Calu3 (cell line): ENCODE measurements around the gene NXPH2. TPM values are rescaled to one million over a fixed set of nuclear protein-coding genes. Genes with fewer than 3 reads are reported as not detected.

Experiments
- BruUV-seq: library from RNA; stranded (reverse); fragments of 400-500 nt; replicated peaks from 2 replicates; lab custom pipeline; 2021; lab: Mats Ljungman, UMichigan
- CTCF ChIA-PET: fragments of 300-600 bp; sonication (Branson Sonifier 250); formaldehyde crosslinking; loops from one replicate; lab custom pipeline; 2022; ENCODE audit warnings: antibody characterized with exemption; lab: Charles Lee
- DNase-seq: peaks from one replicate; pipeline ENCODE4 v3.0.0; 2022
- H3K27ac Mint-ChIP-seq: one replicate; pipeline ENCODE4 v1.8.0; 2022; ENCODE audit warnings: mixed read lengths; ENCODE audit not compliant: unreplicated experiment
- H3K27me3 Mint-ChIP-seq: one replicate; pipeline ENCODE4 v1.8.0; 2022; ENCODE audit warnings: mixed read lengths; ENCODE audit not compliant: unreplicated experiment
- H3K36me3 Mint-ChIP-seq: one replicate; pipeline ENCODE4 v1.8.0; 2022; ENCODE audit warnings: mild to moderate bottlenecking, moderate library complexity, mixed read lengths; ENCODE audit not compliant: insufficient read depth, unreplicated experiment
- H3K4me1 Mint-ChIP-seq: one replicate; pipeline ENCODE4 v1.8.0; 2022; ENCODE audit warnings: mild to moderate bottlenecking, low read depth, mixed read lengths; ENCODE audit not compliant: unreplicated experiment
- H3K4me3 Mint-ChIP-seq: one replicate; pipeline ENCODE4 v1.8.0; 2022; ENCODE audit warnings: mild to moderate bottlenecking, low read depth, moderate library complexity, mixed read lengths; ENCODE audit not compliant: unreplicated experiment
- H3K9me3 Mint-ChIP-seq: one replicate; pipeline ENCODE4 v1.8.0; 2022; ENCODE audit warnings: low read depth, mixed read lengths; ENCODE audit not compliant: unreplicated experiment
- CTCF ChIP-seq: fragments of 200-600 bp; IDR thresholded peaks from one replicate; pipeline ENCODE4 v1.8.0; 2022; ENCODE audit warnings: antibody characterized with exemption; ENCODE audit not compliant: unreplicated experiment
- intact Hi-C: fragments of 100-400 bp; cut with micrococcal nuclease; formaldehyde crosslinking; loops from one replicate; pipeline ENCODE4 v1.10.0; 2022; ENCODE audit not compliant: unreplicated experiment
- total RNA-seq: library from RNA; stranded (reverse); gene quantifications from 2 replicates; pipeline ENCODE4 v1.2.3, GENCODE V29; 2022

NXPH2 gene
- total RNA-seq, 1 experiment from 2014 or later: 3.1 TPM

DNA sequence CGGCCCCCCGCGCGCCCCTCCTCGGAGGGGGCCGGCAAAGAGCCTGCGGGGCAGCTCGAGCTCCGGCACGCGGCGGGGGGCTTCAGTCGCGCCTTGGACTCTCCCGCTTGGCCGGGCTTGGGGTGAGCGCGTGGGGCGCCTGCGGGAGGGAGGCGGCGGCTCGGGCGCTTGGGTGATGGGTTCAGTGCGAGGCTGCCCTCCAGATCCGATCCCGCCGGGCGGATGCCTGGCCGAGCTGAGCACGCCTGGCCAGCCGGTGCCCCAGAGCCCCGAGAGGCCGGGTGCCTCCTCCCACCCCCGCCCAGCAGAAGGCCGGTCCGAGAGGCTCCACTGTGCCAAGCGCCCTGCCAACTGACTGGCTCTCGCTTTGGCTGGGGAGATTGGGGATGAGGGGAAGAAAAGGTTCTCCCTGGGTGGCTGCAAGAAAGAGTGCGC lies 273 bp upstream of the NXPH2 start:
- DNase-seq: peak; percentile 35
- CTCF ChIA-PET: no interaction called here
- intact Hi-C loops: no loop called here
- Mint-ChIP-seq H3K27ac (no peak overlapping the region), H3K4me3 (peak overlapping the region; percentile 90), H3K4me1 (peaks cover 20% of the 10 kb centered on the region), H3K9me3 (no peaks in the 10 kb centered on the region), H3K36me3 (peaks cover 18% of the 10 kb centered on the region), H3K27me3 (peaks cover 33% of the 10 kb centered on the region)
- BruUV-seq: no TSS peak
- no peak for TF ChIP-seq CTCF

GRCh38 chr2:138779406-138779780 lies 797 bp downstream of the NXPH2 start:
- intact Hi-C loops: loop anchor here (5.0 to 10.0 kb wide), 2 partner anchors 275 to 502 kb away; partner anchors contain the start of gene SPOPL
- peak overlapping the region; percentile 36 for H3K27ac Mint-ChIP-seq
- peaks cover 18% of the 10 kb centered on the region for H3K36me3 Mint-ChIP-seq
- peaks cover 33% of the 10 kb centered on the region for H3K27me3 Mint-ChIP-seq
- peak; percentile 20 for DNase-seq
- H3K4me1 Mint-ChIP-seq: peaks cover 20% of the 10 kb centered on the region
- peak overlapping the region; percentile 90 for H3K4me3 Mint-ChIP-seq
- H3K9me3 Mint-ChIP-seq: no peaks in the 10 kb centered on the region
- CTCF ChIA-PET: no interaction called here
- no peak for TF ChIP-seq CTCF
- no TSS peak for BruUV-seq

- no peak overlapping the region for H3K27ac Mint-ChIP-seq
- no peak overlapping the region for H3K4me3 Mint-ChIP-seq
- intact Hi-C loops: loop anchor here (5.0 to 10.0 kb wide), 2 partner anchors 273 to 501 kb away; partner anchors contain the start of gene SPOPL
- H3K36me3 Mint-ChIP-seq: peaks cover 18% of the 10 kb centered on the region
- CTCF ChIA-PET: interaction anchor here (1.6 kb wide), 1 partner anchor 9 kb away, joined by 6 read pairs; no protein-coding TSS in a partner anchor
- DNase-seq: no peak
- H3K4me1 Mint-ChIP-seq: peaks cover 20% of the 10 kb centered on the region
- no peak for TF ChIP-seq CTCF
- H3K9me3 Mint-ChIP-seq: no peaks in the 10 kb centered on the region
- no TSS peak for BruUV-seq
- H3K27me3 Mint-ChIP-seq: peaks cover 33% of the 10 kb centered on the region
Measured at GRCh38 chr2:138777996-138778395, 2.2 kb downstream of the NXPH2 start.

DNA sequence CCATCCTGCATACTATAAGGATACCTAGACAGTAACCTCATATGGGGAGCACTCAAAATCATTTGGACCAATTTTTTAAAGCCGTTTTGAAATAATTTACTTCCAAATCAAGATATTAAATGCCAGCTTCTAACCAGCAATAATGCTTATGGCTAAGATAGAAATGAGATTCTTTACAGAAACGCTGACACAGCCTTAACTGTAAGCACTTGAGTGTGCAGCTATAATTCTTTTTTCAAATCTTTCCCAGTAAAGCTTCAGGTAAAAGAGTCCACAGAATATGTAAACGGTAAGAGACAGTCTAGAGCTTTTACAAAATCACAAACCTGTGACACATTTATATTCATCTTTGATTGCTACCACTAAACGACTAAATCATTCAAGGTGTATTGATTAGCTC lies 4.5 kb downstream of the NXPH2 start:
- Mint-ChIP-seq H3K9me3 (no peaks in the 10 kb centered on the region), H3K27ac (no peak overlapping the region), H3K27me3 (peaks cover 11% of the 10 kb centered on the region), H3K36me3 (peaks cover 15% of the 10 kb centered on the region), H3K4me3 (no peak overlapping the region), H3K4me1 (peaks cover 20% of the 10 kb centered on the region)
- intact Hi-C loops: loop anchor here (5.0 to 10.0 kb wide), 2 partner anchors 271 to 498 kb away; partner anchors contain the start of gene SPOPL
- TF ChIP-seq CTCF: no peak
- no TSS peak for BruUV-seq
- DNase-seq: no peak
- CTCF ChIA-PET: no interaction called here
